ENCODE measurements around the gene TIMM8B. TPM values are rescaled to one million over a fixed set of nuclear protein-coding genes. Genes with fewer than 3 reads are reported as not detected.

The TIMM8B gene
- total RNA-seq, 2 donors from 2014 or later, result 33.5 to 49.4 TPM

GRCh38 chr11:112042161-112042960 lies 44.2 kb downstream of the TIMM8B start:
- Mint-ChIP-seq H3K36me3 (peaks cover 0 to 23% of the 10 kb centered on the region in 2 donors), H3K27ac (peak overlapping the region in 1 of 2 donors; percentile 30), H3K9me3 (no peaks in the 10 kb centered on the region)
- ATAC-seq (no peak), DNase-seq (ENCODE audit: low spot score in 2 of 2) (no peak)

- ATAC-seq (no peak), DNase-seq (ENCODE audit: low spot score in 2 of 2) (no peak)
- Mint-ChIP-seq H3K36me3 (no peaks in the 10 kb centered on the region), H3K9me3 (no peaks in the 10 kb centered on the region), H3K27ac (no peak overlapping the region)
Observed at GRCh38 chr11:112037527-112037926, 49.0 kb downstream of the TIMM8B start.

Other genes with a start within 250 kb of the TIMM8B start
- gene ALG9, start 215.2 kb downstream of the TIMM8B start, total RNA-seq, result 10 to 100 TPM; 24.0 to 40.5 TPM
- 1 to 10 TPM; 4.9 to 5.1 TPM for gene FDXACB1, start 207.6 kb downstream of the TIMM8B start, total RNA-seq
- 10 to 100 TPM; 30.8 to 35.7 TPM for gene CFAP68, start 207.2 kb downstream of the TIMM8B start, total RNA-seq
- not detected for gene CRYAB, start 175.0 kb downstream of the TIMM8B start, total RNA-seq
- not detected for gene HSPB2, start 174.0 kb downstream of the TIMM8B start, total RNA-seq
- gene C11orf52, start 167.8 kb downstream of the TIMM8B start, total RNA-seq, result not detected
- 10 to 100 TPM in 1 of 2 donors, 1 to 10 TPM in 1; 5.6 to 30.2 TPM for gene DIXDC1, start 149.4 kb downstream of the TIMM8B start, total RNA-seq
- 10 to 100 TPM; 37.4 to 46.4 TPM for gene DLAT, start 61.3 kb downstream of the TIMM8B start, total RNA-seq
- gene PIH1D2, start 12.7 kb downstream of the TIMM8B start, total RNA-seq, result 1 to 10 TPM; 1.2 to 2.5 TPM
- 10 to 100 TPM; 16.9 to 20.1 TPM for gene NKAPD1, start 12.5 kb downstream of the TIMM8B start, total RNA-seq
- gene SDHD, start 117 bp upstream of the TIMM8B start, total RNA-seq, result 100 to 1,000 TPM; 106 to 115 TPM
- not detected for gene IL18, start 77.3 kb upstream of the TIMM8B start, total RNA-seq
- gene TEX12, start 80.6 kb upstream of the TIMM8B start, total RNA-seq, result under 1 TPM in 1 of 2 donors, not detected in 1; 0.29 TPM
- 1 to 10 TPM; 3.6 to 5.3 TPM for gene BCO2, start 88.8 kb upstream of the TIMM8B start, total RNA-seq
- 10 to 100 TPM; 18.6 to 63.6 TPM for gene PTS, start 139.7 kb upstream of the TIMM8B start, total RNA-seq
- not detected for gene PLET1, start 174.1 kb upstream of the TIMM8B start, total RNA-seq

Data from activated naive CD4-positive, alpha-beta T cell treated with anti-CD3 and anti-CD28 coated beads, Interleukin-2, amount 50 U/mL, for 72 hours (primary cell).